Prostate gland (tissue), 2 donors: Measurements from ENCODE around the gene MTHFR.

Experiments used
- POLR2A ChIP-seq: fragments of 450-650 bp; IDR thresholded peaks from one replicate; pipeline ENCODE4 v1.6.1; 2016; ENCODE audit warnings: antibody characterized with exemption, mild to moderate bottlenecking
- POLR2AphosphoS5 ChIP-seq: sonication (generic); formaldehyde crosslinking; IDR thresholded peaks from one replicate; pipeline ENCODE4 v1.6.1; 2017; ENCODE audit warnings: antibody characterized with exemption
- TF ChIP-seq, protein P1 (sequence below), 4 experiments: fragments of 200-600 bp in 2 of 4; fragments of 450-650 bp in 2 of 4; sonication (generic) in 2 of 4; IDR thresholded peaks; 1 replicate in 3 of 4; 2 replicates in 1 of 4; pipeline ENCODE4 v1.5.1; 2016 to 2019; ENCODE audit warnings: antibody characterized with exemption in 4 of 4, mild to moderate bottlenecking in 2 of 4, moderate library complexity in 2 of 4

DNA sequence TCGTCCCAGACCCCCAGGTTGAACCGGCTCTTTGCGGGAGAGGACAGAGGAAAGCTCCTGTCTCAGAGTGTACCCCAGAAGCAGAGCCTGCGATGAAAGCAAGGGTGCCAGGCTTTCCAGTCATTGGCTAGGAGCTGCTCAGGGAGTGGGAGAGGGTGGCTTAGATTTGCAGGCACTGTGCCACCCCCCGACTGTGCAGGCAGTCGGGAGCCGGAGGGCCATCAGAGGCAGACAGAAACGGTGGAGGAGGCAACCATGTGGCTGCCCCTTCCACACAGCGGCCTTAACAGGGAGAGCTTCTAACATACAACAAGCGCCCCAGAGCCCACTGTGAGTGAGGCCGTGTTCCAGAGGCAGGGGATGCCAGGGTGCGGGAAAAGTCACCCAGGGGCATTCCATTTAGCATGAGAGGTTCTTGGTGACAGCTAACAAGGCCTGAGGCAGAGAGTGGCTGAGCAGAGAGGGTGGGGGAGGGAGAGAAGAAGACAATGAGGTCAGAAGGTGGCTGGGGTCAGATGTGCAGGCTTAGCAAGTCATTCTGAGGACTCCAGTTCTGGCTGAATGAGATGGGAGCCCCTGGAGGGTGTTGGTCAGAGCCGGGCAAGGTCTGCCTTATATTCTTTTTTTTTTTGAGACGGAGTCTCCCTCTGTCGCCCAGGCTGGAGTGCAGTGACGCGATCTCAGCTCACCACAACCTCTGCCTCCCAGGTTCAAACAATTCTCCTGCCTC lies 53.2 kb downstream of the MTHFR start:
- TF ChIP-seq POLR2A (no peak), POLR2AphosphoS5 (no peak)
- TF ChIP-seq, protein P1, sequence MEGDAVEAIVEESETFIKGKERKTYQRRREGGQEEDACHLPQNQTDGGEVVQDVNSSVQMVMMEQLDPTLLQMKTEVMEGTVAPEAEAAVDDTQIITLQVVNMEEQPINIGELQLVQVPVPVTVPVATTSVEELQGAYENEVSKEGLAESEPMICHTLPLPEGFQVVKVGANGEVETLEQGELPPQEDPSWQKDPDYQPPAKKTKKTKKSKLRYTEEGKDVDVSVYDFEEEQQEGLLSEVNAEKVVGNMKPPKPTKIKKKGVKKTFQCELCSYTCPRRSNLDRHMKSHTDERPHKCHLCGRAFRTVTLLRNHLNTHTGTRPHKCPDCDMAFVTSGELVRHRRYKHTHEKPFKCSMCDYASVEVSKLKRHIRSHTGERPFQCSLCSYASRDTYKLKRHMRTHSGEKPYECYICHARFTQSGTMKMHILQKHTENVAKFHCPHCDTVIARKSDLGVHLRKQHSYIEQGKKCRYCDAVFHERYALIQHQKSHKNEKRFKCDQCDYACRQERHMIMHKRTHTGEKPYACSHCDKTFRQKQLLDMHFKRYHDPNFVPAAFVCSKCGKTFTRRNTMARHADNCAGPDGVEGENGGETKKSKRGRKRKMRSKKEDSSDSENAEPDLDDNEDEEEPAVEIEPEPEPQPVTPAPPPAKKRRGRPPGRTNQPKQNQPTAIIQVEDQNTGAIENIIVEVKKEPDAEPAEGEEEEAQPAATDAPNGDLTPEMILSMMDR (IDR thresholded peaks at IDR 0.05): no peak
